Measurements from ENCODE around the gene PAQR8. TPM values are rescaled to one million over a fixed set of nuclear protein-coding genes. Genes with fewer than 3 reads are reported as not detected.

PAQR8 gene
- total RNA-seq, 1 experiment from 2014 or later = 3.0 TPM

GRCh38 chr6:52454556-52454955 is 92.6 kb downstream of the PAQR8 start:
- Histone ChIP-seq H3K9me3 (ENCODE audit: control insufficient read depth, low read depth, low read length) (no peaks in the 10 kb centered on the region), H2AK5ac (ENCODE audit: insufficient read length, low read length) (no peak overlapping the region), H3K14ac (ENCODE audit: insufficient read depth, low read length) (no peak overlapping the region), H2BK5ac (ENCODE audit: insufficient read length, low read length) (no peak overlapping the region), H2BK15ac (ENCODE audit: low read depth, low read length) (no peak overlapping the region), H4K91ac (ENCODE audit: insufficient read length, low read depth, low read length) (no peak overlapping the region), H2BK120ac (ENCODE audit: low read depth, low read length, poor library complexity, severe bottlenecking) (no peak overlapping the region), H4K8ac (replicated peaks; ENCODE audit: insufficient read length, low read depth, low read length) (no peak overlapping the region), H3K27me3 (ENCODE audit: insufficient read depth, low read length) (no peaks in the 10 kb centered on the region), H3K79me2 (ENCODE audit: insufficient read depth, low read length) (no peaks in the 10 kb centered on the region), H3K27ac (ENCODE audit: insufficient read length, low read depth, low read length) (no peak overlapping the region), H3K56ac (ENCODE audit: insufficient read length, low read depth, low read length) (no peak overlapping the region), H4K5ac (ENCODE audit: insufficient read length, low read depth, low read length) (no peak overlapping the region), H3K79me1 (ENCODE audit: insufficient read depth, low read depth, low read length, poor library complexity, severe bottlenecking) (no peaks in the 10 kb centered on the region), H2AFZ (ENCODE audit: low read length) (no peak overlapping the region), H3K23me2 (ENCODE audit: insufficient read length, low read depth, low read length, poor library complexity, severe bottlenecking) (no peaks in the 10 kb centered on the region), H3K4me2 (ENCODE audit: insufficient read depth, insufficient read length, low read length) (no peak overlapping the region), H3K9ac (ENCODE audit: extremely low read depth, insufficient read length, low read length) (no peak overlapping the region), H3K23ac (ENCODE audit: insufficient read length, low read depth, low read length) (no peak overlapping the region), H3K4ac (ENCODE audit: low read depth, low read length) (no peak overlapping the region), H4K20me1 (ENCODE audit: control insufficient read depth, insufficient read depth, insufficient read length) (no peaks in the 10 kb centered on the region), H2BK12ac (ENCODE audit: insufficient read length, low read depth, low read length) (no peak overlapping the region), H3T11ph (ENCODE audit: low read length) (no peak overlapping the region), H2BK20ac (ENCODE audit: low read depth, low read length, poor library complexity, severe bottlenecking) (no peak overlapping the region), H3K4me1 (ENCODE audit: insufficient read depth, low read length) (no peaks in the 10 kb centered on the region), H3K18ac (ENCODE audit: insufficient read length, low read depth, low read length) (no peak overlapping the region)
- no CpG with 5 or more reads among the region's 2 CpGs for whole genome bisulfite sequencing (ENCODE audit: extremely low coverage, insufficient read length, low lambda C conversion rate)
- Mint-ChIP-seq H3K4me3 (no peak overlapping the region), H3K4me1 (peaks cover 8 to 13% of the 10 kb centered on the region in 2 experiments), H3K27me3 (ENCODE audit: low read depth) (no peaks in the 10 kb centered on the region), H3K9me3 (peaks cover 13 to 14% of the 10 kb centered on the region in 2 experiments), H3K27ac (no peak overlapping the region), H3K36me3 (ENCODE audit: insufficient read depth in 1 of 3, low read depth in 3 of 3) (peaks cover 13 to 27% (median 14%) of the 10 kb centered on the region in 3 experiments)
- DNase-seq = no peak
- TF ChIP-seq CTCF (conservative IDR thresholded peaks at IDR 0.05) = no peak

Measured in H9 (cell line).